Measurements from ENCODE around the gene RPTOR. TPM values are rescaled to one million over a fixed set of nuclear protein-coding genes. Genes with fewer than 3 reads are reported as not detected.

The RPTOR gene
- total and polyA plus RNA-seq, 10 of the 15 experiments (the other 5 are each of a cell fraction or from before 2014, with no cell fraction given): 0.18 to 32.1 (median 7.8) TPM

- TF ChIP-seq NR2C2 (IDR thresholded peaks at IDR 0.05; ENCODE audit: borderline replicate concordance, control insufficient read depth, insufficient read length, low read depth): no peak
These were observed 149.7 kb downstream of the RPTOR start (continued) for GRCh38 chr17:80694085-80694991.

GRCh38 chr17:80694992-80695912 is 150.6 kb downstream of the RPTOR start:
- CTCF ChIA-PET: no interaction called here
- H3K4me3 ChIP-seq: no peak overlapping the region
- no peaks in the 10 kb centered on the region; the same call in 2 of the 3 replicates for H3K9me3 ChIP-seq (replicated peaks; ENCODE audit: control insufficient read depth, insufficient read depth, low read length)
- BruUV-seq (replicated peaks): no TSS peak
- no peaks in the 10 kb centered on the region; the same call in 1 of the 2 replicates for H4K20me1 ChIP-seq (ENCODE audit: control insufficient read depth, insufficient read depth)
- ATAC-seq: no peak
- no peak overlapping the region for H3K9ac ChIP-seq (ENCODE audit: control insufficient read depth, insufficient read depth, low read length)
- in situ Hi-C loops (cut with MboI): no loop called here
- H3K27ac ChIP-seq (ENCODE audit: control insufficient read depth, insufficient read depth): no peak overlapping the region
- POLR2A ChIA-PET: no interaction called here
- no peak for FAIRE-seq
- SMC1A ChIA-PET (ENCODE audit: uncharacterized antibody, unreplicated experiment): no interaction called here
- TF ChIP-seq CREB1 (IDR thresholded peaks at IDR 0.05; ENCODE audit: low read depth): no peak
- DNase-seq (ENCODE audit: low read depth, low spot score): no peak
- intact Hi-C loops (cut with micrococcal nuclease; ENCODE audit: unreplicated experiment): no loop called here
- H3K79me2 ChIP-seq (ENCODE audit: control insufficient read depth, insufficient read depth, low read length): peaks cover 2% of the 10 kb centered on the region
- H3K4me2 ChIP-seq (ENCODE audit: control insufficient read depth, insufficient read depth): no peak overlapping the region
- peaks cover 0 to 2% of the 10 kb centered on the region in 2 experiments; a peak in 2 of 4 replicates for H3K36me3 ChIP-seq (ENCODE audit: control insufficient read depth in 2 of 2, insufficient read depth in 2 of 2, low read length in 1 of 2)
- WGBS (ENCODE audit: insufficient coverage, insufficient replicate concordance, low lambda C conversion rate, missing lambda C conversion rate): 91% methylated on average over 28 of the region's 28 CpGs
- H3K27me3 ChIP-seq (replicated peaks in 1 of 2; ENCODE audit: control insufficient read depth in 2 of 2, insufficient read depth in 2 of 2, low read length in 1 of 2): no peaks in the 10 kb centered on the region
- no peak overlapping the region for H2AFZ ChIP-seq (ENCODE audit: control insufficient read depth, low read depth, low read length)
- H3K4me1 ChIP-seq (ENCODE audit: control insufficient read depth, insufficient read depth, low read length): no peaks in the 10 kb centered on the region
- RAD21 ChIA-PET (ENCODE audit: unreplicated experiment): no interaction called here
